Activated CD8-positive, alpha-beta T cell treated with anti-CD3 and anti-CD28 coated beads for 36 hours (primary cell): ENCODE data around the gene ERGIC1. TPM values are rescaled to one million over a fixed set of nuclear protein-coding genes. Genes with fewer than 3 reads are reported as not detected.
"Not testable (repeated sequence)": the region's sequence is repeated elsewhere in the genome, so short reads cannot be mapped to it uniquely, and the experiment has no call there.

Experiments
- ATAC-seq: fragments of 200-7000 bp; cut with Tn5 transposase; one replicate; pipeline ENCODE4 v1.10.0; 2021; ENCODE audit warnings: mild to moderate bottlenecking, moderate library complexity
- CTCF ChIA-PET: fragments of 350-600 bp; sonication (Branson Sonifier 250); formaldehyde crosslinking; loops from one replicate; lab custom pipeline; 2021; ENCODE audit warnings: antibody characterized with exemption; lab: Charles Lee
- POLR2A ChIA-PET: fragments of 350-600 bp; sonication (Branson Sonifier 250); formaldehyde crosslinking; loops from one replicate; lab custom pipeline; 2021; ENCODE audit warnings: antibody characterized with exemption; lab: Charles Lee
- DNase-seq: peaks from one replicate; pipeline ENCODE4 v3.0.0-alpha.2; 2020
- H3K27ac Mint-ChIP-seq: one replicate; pipeline ENCODE4 v1.8.0; 2021; ENCODE audit warnings: mild to moderate bottlenecking, mixed read lengths
- H3K27me3 Mint-ChIP-seq: one replicate; pipeline ENCODE4 v1.8.0; 2021; ENCODE audit warnings: mixed read lengths
- H3K36me3 Mint-ChIP-seq: one replicate; pipeline ENCODE4 v1.8.0; 2021; ENCODE audit warnings: low read depth, mixed read lengths
- H3K4me1 Mint-ChIP-seq: one replicate; pipeline ENCODE4 v1.8.0; 2021; ENCODE audit warnings: low read depth, mixed read lengths
- H3K4me3 Mint-ChIP-seq: one replicate; pipeline ENCODE4 v1.8.0; 2021; ENCODE audit warnings: mild to moderate bottlenecking, moderate library complexity, mixed read lengths
- H3K9me3 Mint-ChIP-seq: one replicate; pipeline ENCODE4 v1.8.0; 2021; ENCODE audit warnings: mixed read lengths
- intact Hi-C: fragments of 100-400 bp; cut with micrococcal nuclease; formaldehyde crosslinking; loops from one replicate; pipeline ENCODE4 v1.10.0; 2022
- total RNA-seq, 2 experiments: library from RNA; stranded (reverse); gene quantifications; one replicate each; pipeline ENCODE4 v1.2.3, GENCODE V29; 2021
- TF ChIP-seq, protein P1 (sequence below): fragments of 200-600 bp; IDR thresholded peaks from one replicate; pipeline ENCODE4 v1.8.0; 2022; ENCODE audit warnings: antibody characterized with exemption, mild to moderate bottlenecking

Gene ERGIC1
- total RNA-seq, 2 experiments from 2014 or later = 56.1 to 57.0 TPM

DNA sequence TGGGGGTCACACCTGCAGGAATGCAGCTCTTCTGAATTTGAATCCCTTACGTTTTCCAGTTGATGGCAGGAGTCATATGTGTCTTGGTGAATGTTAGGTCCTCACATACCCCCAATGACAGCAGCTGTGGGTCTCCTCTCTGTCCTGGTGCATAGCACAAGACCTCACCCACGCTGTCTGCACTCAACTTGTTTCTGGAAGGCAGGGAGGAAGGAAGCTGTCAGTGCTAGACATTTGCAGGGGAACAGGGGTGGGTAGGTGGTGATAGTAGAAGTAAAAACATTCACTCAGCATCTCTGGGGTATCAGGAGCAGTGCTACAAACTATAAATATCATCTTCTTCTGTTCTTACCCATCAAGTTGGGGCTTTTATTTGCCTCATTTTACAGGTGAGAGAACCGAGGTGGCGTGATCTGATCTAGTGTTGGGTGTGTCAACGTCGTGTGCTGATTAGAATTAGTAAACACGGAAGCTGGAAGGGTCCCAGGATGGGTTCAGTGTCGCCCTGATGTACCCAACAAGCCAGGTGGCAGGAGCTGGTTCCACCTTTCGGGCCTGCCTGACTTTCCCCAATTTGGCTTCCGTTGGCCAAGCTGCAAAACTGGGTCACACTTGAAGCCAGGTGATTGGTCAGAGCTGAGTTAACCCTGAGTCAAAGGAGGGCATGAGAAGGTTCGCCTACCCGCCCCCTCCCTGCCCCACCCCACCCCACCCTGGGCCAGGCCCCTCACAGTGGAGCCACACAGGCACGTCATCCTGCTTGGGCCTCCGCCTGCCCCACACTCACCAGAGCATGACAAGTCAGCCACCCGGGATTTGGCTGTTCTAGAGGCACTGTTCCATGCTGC lies 15.8 kb downstream of the ERGIC1 start:
- DNase-seq = peak; percentile 28
- intact Hi-C loops = no loop called here
- TF ChIP-seq, protein P1, sequence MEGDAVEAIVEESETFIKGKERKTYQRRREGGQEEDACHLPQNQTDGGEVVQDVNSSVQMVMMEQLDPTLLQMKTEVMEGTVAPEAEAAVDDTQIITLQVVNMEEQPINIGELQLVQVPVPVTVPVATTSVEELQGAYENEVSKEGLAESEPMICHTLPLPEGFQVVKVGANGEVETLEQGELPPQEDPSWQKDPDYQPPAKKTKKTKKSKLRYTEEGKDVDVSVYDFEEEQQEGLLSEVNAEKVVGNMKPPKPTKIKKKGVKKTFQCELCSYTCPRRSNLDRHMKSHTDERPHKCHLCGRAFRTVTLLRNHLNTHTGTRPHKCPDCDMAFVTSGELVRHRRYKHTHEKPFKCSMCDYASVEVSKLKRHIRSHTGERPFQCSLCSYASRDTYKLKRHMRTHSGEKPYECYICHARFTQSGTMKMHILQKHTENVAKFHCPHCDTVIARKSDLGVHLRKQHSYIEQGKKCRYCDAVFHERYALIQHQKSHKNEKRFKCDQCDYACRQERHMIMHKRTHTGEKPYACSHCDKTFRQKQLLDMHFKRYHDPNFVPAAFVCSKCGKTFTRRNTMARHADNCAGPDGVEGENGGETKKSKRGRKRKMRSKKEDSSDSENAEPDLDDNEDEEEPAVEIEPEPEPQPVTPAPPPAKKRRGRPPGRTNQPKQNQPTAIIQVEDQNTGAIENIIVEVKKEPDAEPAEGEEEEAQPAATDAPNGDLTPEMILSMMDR = no peak
- peaks cover 3% of the 10 kb centered on the region for H3K36me3 Mint-ChIP-seq
- no peaks in the 10 kb centered on the region for H3K27me3 Mint-ChIP-seq
- POLR2A ChIA-PET = interaction anchor here (0.9 to 1.7 kb wide), 3 partner anchors 16 to 80 kb away, joined by 3 to 7 read pairs (median 3); partner anchors contain the start of genes DUSP1 and ERGIC1
- H3K9me3 Mint-ChIP-seq = no peaks in the 10 kb centered on the region
- peak; percentile 46 for ATAC-seq
- CTCF ChIA-PET = interaction anchor here (0.6 to 1.3 kb wide), 2 partner anchors 79 to 133 kb away, joined by 4 read pairs; partner anchors contain the start of gene DUSP1
- H3K4me3 Mint-ChIP-seq = no peak overlapping the region
- H3K27ac Mint-ChIP-seq = peak overlapping the region; percentile 62
- H3K4me1 Mint-ChIP-seq = peaks cover 61% of the 10 kb centered on the region

DNA sequence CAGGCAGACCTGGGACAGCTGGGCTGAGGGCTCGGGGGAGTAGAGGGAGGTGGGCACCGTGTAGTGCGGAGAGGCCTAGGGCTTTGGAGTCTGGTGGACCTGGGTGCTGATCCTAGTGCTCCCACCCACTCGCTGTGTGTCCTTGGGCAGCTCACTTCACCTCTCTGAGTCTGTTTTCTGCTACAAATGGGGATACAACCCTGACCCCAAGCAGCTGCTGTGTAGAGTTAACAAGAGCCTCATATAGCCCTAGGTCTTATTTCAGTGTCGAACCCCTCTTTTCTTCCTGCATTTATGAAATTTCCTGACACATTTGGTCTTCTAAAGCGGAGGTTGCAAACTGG lies 16.4 kb downstream of the ERGIC1 start:
- H3K4me3 Mint-ChIP-seq = no peak overlapping the region
- H3K9me3 Mint-ChIP-seq = no peaks in the 10 kb centered on the region
- H3K36me3 Mint-ChIP-seq = peaks cover 3% of the 10 kb centered on the region
- CTCF ChIA-PET = no interaction called here
- POLR2A ChIA-PET = interaction anchor here (1.1 to 1.7 kb wide), 2 partner anchors 17 to 80 kb away, joined by 3 to 7 read pairs; partner anchors contain the start of gene ERGIC1
- ATAC-seq (no peak), DNase-seq (no peak)
- H3K27me3 Mint-ChIP-seq = no peaks in the 10 kb centered on the region
- TF ChIP-seq, protein P1 = no peak
- H3K4me1 Mint-ChIP-seq = peaks cover 64% of the 10 kb centered on the region
- H3K27ac Mint-ChIP-seq = no peak overlapping the region
- intact Hi-C loops = no loop called here

DNA sequence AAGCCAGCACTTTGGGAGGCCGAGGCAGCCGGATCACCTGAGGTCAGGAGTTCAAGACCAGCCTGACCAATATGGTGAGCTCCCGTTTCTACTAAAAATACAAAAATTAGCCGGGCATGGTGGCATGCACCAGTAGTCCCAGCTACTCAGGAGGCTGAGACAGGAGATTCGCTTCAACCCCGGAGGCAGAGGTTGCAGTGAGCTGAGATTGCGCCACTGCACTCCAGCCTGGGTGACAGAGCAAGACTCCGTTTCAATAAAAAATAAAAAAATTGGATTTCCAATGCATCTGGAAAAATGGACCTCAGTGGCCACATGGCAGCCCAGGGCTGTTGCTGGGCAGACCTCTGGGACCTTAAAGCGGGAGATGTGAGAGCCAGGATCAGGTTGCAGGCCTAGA lies 17.2 kb downstream of the ERGIC1 start:
- H3K4me3 Mint-ChIP-seq, H3K9me3 Mint-ChIP-seq, ATAC-seq, intact Hi-C loops, H3K27me3 Mint-ChIP-seq, H3K36me3 Mint-ChIP-seq, H3K27ac Mint-ChIP-seq, DNase-seq: not testable (repeated sequence)
- peaks cover 67% of the 10 kb centered on the region for H3K4me1 Mint-ChIP-seq
- CTCF ChIA-PET = interaction anchor here (1.0 kb wide), 1 partner anchor 108 kb away, joined by 3 read pairs; the partner anchor contains the start of gene RPL26L1
- POLR2A ChIA-PET = interaction anchor here (1.7 to 1.9 kb wide), 2 partner anchors 18 to 80 kb away, joined by 7 to 9 read pairs; partner anchors contain the start of genes DUSP1 and ERGIC1

DNA sequence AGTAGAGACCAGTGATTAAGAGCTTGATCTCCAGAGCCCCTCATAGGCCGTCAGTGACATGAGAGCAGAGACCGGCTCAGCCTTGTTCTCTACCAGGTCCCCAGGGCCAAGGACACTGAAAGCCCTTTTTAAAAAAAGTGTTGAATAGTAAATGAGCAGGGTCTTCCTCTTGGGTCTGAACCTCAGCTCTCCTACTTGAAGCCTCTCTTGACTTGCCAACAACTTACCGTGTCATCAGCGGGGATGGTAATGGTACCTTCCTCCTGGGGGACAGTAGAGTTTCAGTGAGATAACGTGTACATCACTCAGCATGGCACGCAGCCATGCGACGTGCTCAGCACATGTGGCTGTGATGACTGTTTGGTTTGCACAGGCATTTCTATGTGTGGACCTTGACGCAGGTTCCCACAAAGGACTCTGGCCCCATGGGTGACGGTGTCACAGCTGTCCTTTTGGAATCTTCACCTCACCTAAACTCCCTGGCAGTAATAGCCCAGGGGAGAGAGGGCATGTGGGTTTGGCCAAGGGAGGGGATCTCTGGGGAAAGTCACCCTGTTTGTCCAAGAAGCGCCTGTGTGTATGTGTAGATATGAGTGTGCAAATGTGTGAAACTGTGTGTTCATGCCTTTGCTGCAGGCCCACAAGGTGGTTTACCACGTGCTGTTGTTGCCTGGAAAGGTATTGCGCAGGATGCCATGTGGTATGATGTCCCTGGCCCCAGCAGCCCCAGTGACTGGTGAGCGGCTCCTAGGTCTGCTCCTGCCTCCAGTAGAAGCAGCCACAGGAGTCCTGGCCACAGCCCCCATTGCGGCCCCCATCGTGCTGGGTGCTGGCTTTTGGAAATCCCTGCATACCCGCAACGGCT lies 18.7 kb downstream of the ERGIC1 start:
- Mint-ChIP-seq H3K4me1 (peaks cover 64% of the 10 kb centered on the region), H3K27ac (peak overlapping the region; percentile 86), H3K9me3 (no peaks in the 10 kb centered on the region), H3K27me3 (no peaks in the 10 kb centered on the region), H3K36me3 (peaks cover 3% of the 10 kb centered on the region), H3K4me3 (no peak overlapping the region)
- ATAC-seq (peak; percentile 37), DNase-seq (peak; percentile 61)
- ChIA-PET POLR2A (interaction anchor here (0.6 to 1.9 kb wide), 3 partner anchors 12 to 1247 kb away, joined by 3 to 9 read pairs (median 4); partner anchors contain the start of gene DUSP1), CTCF (interaction anchor here (1.7 kb wide), 1 partner anchor 81 kb away, joined by 3 read pairs; no protein-coding TSS in a partner anchor)
- intact Hi-C loops = no loop called here
- TF ChIP-seq, protein P1 = no peak
